CD4-positive, alpha-beta T cell (primary cell): ENCODE data around the gene MFAP4. TPM values are rescaled to one million over a fixed set of nuclear protein-coding genes. Genes with fewer than 3 reads are reported as not detected.

ENCODE experiments used
- ATAC-seq: fragments of 200-7000 bp; cut with Tn5 transposase; one replicate; pipeline ENCODE4 v1.10.0; 2022; ENCODE audit warnings: mild to moderate bottlenecking; ENCODE audit not compliant: poor library complexity
- CTCF ChIA-PET: fragments of 350-600 bp; sonication (Branson Sonifier 250); formaldehyde crosslinking; loops from one replicate; lab custom pipeline; 2021; ENCODE audit warnings: antibody characterized with exemption, inconsistent platforms; lab: Charles Lee
- POLR2A ChIA-PET: fragments of 350-600 bp; sonication (Branson Sonifier 250); formaldehyde crosslinking; loops from one replicate; lab custom pipeline; 2021; ENCODE audit warnings: antibody characterized with exemption, inconsistent platforms; lab: Charles Lee
- DNase-seq, 14 experiments: peaks; one replicate each; pipeline ENCODE4 v3.0.0-alpha.2; 2013 to 2020; ENCODE audit warnings: mixed read lengths in 2 of 14
- H3K27ac ChIP-seq, 2 donors: one replicate each; pipeline versions ENCODE4 v1.5.1 to v1.7.0; 2013; ENCODE audit warnings: low read length in 2 of 2, low read depth in 1 of 2, mild to moderate bottlenecking in 1 of 2
- H3K27me3 ChIP-seq, 2 experiments: 1 replicate in 1 of 2; 2 replicates in 1 of 2; pipeline versions ENCODE4 v1.6.1 to v1.7.0; 2013; ENCODE audit warnings: low read length in 2 of 2, control low read depth in 1 of 2, mild to moderate bottlenecking in 1 of 2, moderate library complexity in 1 of 2; ENCODE audit not compliant: insufficient read depth in 2 of 2, control insufficient read depth in 1 of 2
- H3K36me3 ChIP-seq: one replicate; pipeline ENCODE4 v1.6.1; 2013; ENCODE audit warnings: low read length, control low read depth; ENCODE audit not compliant: insufficient read depth
- H3K4me1 ChIP-seq: one replicate; pipeline ENCODE4 v1.6.1; 2013; ENCODE audit warnings: low read length, control low read depth; ENCODE audit not compliant: insufficient read depth
- H3K4me3 ChIP-seq: one replicate; pipeline ENCODE4 v1.5.1; 2013; ENCODE audit warnings: mild to moderate bottlenecking, low read length, moderate library complexity
- H3K9me3 ChIP-seq, 2 experiments: 1 replicate in 1 of 2; 2 replicates in 1 of 2; pipeline versions ENCODE4 v1.6.1 to v1.7.0; 2013; ENCODE audit warnings: low read length in 2 of 2, mild to moderate bottlenecking in 2 of 2, control low read depth in 1 of 2, moderate library complexity in 1 of 2; ENCODE audit not compliant: control insufficient read depth in 1 of 2, insufficient read depth in 1 of 2
- H3K27ac Mint-ChIP-seq: one replicate; pipeline ENCODE4 v1.8.0; 2020; ENCODE audit warnings: mixed read lengths
- H3K27me3 Mint-ChIP-seq: one replicate; pipeline ENCODE4 v1.8.0; 2021; ENCODE audit warnings: mixed read lengths
- H3K36me3 Mint-ChIP-seq: one replicate; pipeline ENCODE4 v1.8.0; 2021; ENCODE audit warnings: low read depth, mixed read lengths
- H3K4me1 Mint-ChIP-seq: one replicate; pipeline ENCODE4 v1.8.0; 2021; ENCODE audit warnings: low read depth, mixed read lengths
- H3K4me3 Mint-ChIP-seq: one replicate; pipeline ENCODE4 v1.8.0; 2020; ENCODE audit warnings: mild to moderate bottlenecking, mixed read lengths
- H3K9me3 Mint-ChIP-seq: one replicate; pipeline ENCODE4 v1.8.0; 2020; ENCODE audit warnings: mixed read lengths
- CTCF ChIP-seq: fragments of 200-600 bp; IDR thresholded peaks from one replicate; pipeline ENCODE4 v1.8.0; 2022; ENCODE audit warnings: antibody characterized with exemption, mild to moderate bottlenecking
- intact Hi-C, 2 experiments: fragments of 100-400 bp; cut with DNase I in 1 of 2; cut with micrococcal nuclease in 1 of 2; formaldehyde crosslinking; loops; one replicate each; pipeline versions ENCODE4 v1.15.1 to v1.9.0; 2023 to 2025; cut with DNase I, micrococcal nuclease
- total RNA-seq, 174 experiments: library from RNA in 2 of 174; stranded (reverse) in 2 of 174; gene quantifications; one replicate each; pipeline ENCODE4 v1.2.3 and lab custom pipeline; 2021 to 2026

MFAP4 gene
- total RNA-seq, 2 experiments from 2014 or later: not detected

- DNase-seq (no peak), ATAC-seq (no peak)
- no peak overlapping the region for H3K4me3 ChIP-seq
- Mint-ChIP-seq H3K27ac (no peak overlapping the region), H3K9me3 (no peaks in the 10 kb centered on the region), H3K36me3 (no peaks in the 10 kb centered on the region), H3K4me3 (no peak overlapping the region), H3K27me3 (peaks cover 9% of the 10 kb centered on the region), H3K4me1 (no peaks in the 10 kb centered on the region)
- TF ChIP-seq CTCF: no peak
- POLR2A ChIA-PET: no interaction called here
- CTCF ChIA-PET: no interaction called here
- H3K36me3 ChIP-seq: no peaks in the 10 kb centered on the region
- H3K27me3 ChIP-seq: no peaks in the 10 kb centered on the region
- no peak overlapping the region for H3K27ac ChIP-seq
- no peaks in the 10 kb centered on the region for H3K4me1 ChIP-seq
- no peaks in the 10 kb centered on the region for H3K9me3 ChIP-seq
- intact Hi-C loops: no loop called here
Observed at GRCh38 chr17:19348806-19349205, 38.2 kb downstream of the MFAP4 start.

- no peaks in the 10 kb centered on the region for H3K4me1 Mint-ChIP-seq
- POLR2A ChIA-PET: no interaction called here
- no peaks in the 10 kb centered on the region for H3K27me3 ChIP-seq
- ATAC-seq (no peak), DNase-seq (no peak)
- peaks cover 9% of the 10 kb centered on the region for H3K27me3 Mint-ChIP-seq
- H3K9me3 Mint-ChIP-seq: no peaks in the 10 kb centered on the region
- no peak overlapping the region for H3K27ac ChIP-seq
- H3K4me1 ChIP-seq: no peaks in the 10 kb centered on the region
- H3K4me3 ChIP-seq: no peak overlapping the region
- H3K9me3 ChIP-seq: no peaks in the 10 kb centered on the region
- H3K36me3 ChIP-seq: no peaks in the 10 kb centered on the region
- no peaks in the 10 kb centered on the region for H3K36me3 Mint-ChIP-seq
- CTCF ChIA-PET: no interaction called here
- intact Hi-C loops: no loop called here
- TF ChIP-seq CTCF: no peak
- no peak overlapping the region for H3K4me3 Mint-ChIP-seq
- H3K27ac Mint-ChIP-seq: no peak overlapping the region
Observed at GRCh38 chr17:19348081-19348650, 38.8 kb downstream of the MFAP4 start.

DNA sequence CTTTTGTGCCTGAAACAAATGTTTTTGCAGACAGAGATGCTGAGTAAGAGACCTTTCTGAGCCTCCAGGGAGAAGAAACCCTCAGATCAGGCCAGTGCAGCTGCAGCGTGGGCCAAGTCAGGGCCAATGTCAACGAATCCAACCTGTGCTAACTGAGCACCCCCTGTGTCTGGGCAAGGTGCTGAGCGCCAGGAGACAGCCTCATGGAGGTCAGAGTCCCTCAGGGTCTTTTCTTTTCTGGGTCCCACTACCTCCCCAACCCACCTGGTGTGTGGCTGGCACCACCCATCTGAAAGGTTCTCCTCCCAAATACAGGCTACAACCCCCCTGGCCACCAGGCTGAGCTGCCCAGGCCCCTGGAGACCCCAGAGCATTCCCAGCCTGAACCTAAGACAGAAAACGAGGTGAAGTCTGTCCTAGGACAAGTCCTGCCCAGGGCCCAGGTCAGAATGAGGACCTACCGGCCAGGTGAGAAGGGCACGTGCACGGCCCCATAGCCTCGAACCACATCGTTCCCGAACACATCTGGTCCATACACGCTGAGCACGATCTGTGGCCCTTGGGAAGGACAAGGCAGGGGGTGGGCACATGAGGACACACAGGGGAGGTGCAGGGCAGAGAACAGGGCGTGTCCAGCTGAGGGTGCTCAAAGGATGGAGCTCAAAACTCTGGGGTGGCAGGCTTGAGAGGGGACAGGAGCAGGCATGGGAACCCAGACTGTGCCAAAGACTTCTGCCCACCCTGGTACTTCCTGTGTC lies 39.5 kb downstream of the MFAP4 start:
- H3K36me3 ChIP-seq: no peaks in the 10 kb centered on the region
- no peak for TF ChIP-seq CTCF
- DNase-seq (peak in 2 of 14 experiments; percentile 13 to 27), ATAC-seq (no peak)
- POLR2A ChIA-PET: no interaction called here
- intact Hi-C loops: no loop called here
- no peaks in the 10 kb centered on the region for H3K36me3 Mint-ChIP-seq
- H3K4me1 Mint-ChIP-seq: no peaks in the 10 kb centered on the region
- CTCF ChIA-PET: no interaction called here
- no peaks in the 10 kb centered on the region for H3K4me1 ChIP-seq
- H3K27ac Mint-ChIP-seq: no peak overlapping the region
- no peak overlapping the region for H3K27ac ChIP-seq
- no peaks in the 10 kb centered on the region for H3K9me3 ChIP-seq
- H3K9me3 Mint-ChIP-seq: no peaks in the 10 kb centered on the region
- no peak overlapping the region for H3K4me3 ChIP-seq
- H3K27me3 ChIP-seq: no peaks in the 10 kb centered on the region
- H3K27me3 Mint-ChIP-seq: peaks cover 9% of the 10 kb centered on the region
- no peak overlapping the region for H3K4me3 Mint-ChIP-seq
